Measurements from ENCODE around the gene PCSK5. TPM values are rescaled to one million over a fixed set of nuclear protein-coding genes. Genes with fewer than 3 reads are reported as not detected.

Gene PCSK5
- total and polyA plus RNA-seq, 2 of the 8 experiments (the other 6 are each of a cell fraction or from before 2014, with no cell fraction given): 5.5 to 10.7 TPM

GRCh38 chr9:76266649-76267283 lies 376.3 kb downstream of the PCSK5 start (continued):
- TF ChIP-seq SUZ12 (IDR thresholded peaks at IDR 0.05; ENCODE audit: low read length): no peak
- no peak for TF ChIP-seq SIN3A (conservative IDR thresholded peaks at IDR 0.05 in 1 of 2, IDR thresholded peaks at IDR 0.05 in 1 of 2; ENCODE audit: low read depth in 1 of 2, low read length in 2 of 2)
- TF ChIP-seq RXRA (IDR thresholded peaks at IDR 0.05; ENCODE audit: insufficient read depth, low read depth, low read length): no peak
- no peak for TF ChIP-seq TAF1 (IDR thresholded peaks at IDR 0.05; ENCODE audit: low read depth, low read length)
- no peak for TF ChIP-seq HDAC6 (IDR thresholded peaks at IDR 0.05; ENCODE audit: low read depth, low read length)
- TF ChIP-seq PHF8 (conservative IDR thresholded peaks at IDR 0.05; ENCODE audit: low read depth, low read length): no peak
- no peak for TF ChIP-seq RAD21 (IDR thresholded peaks at IDR 0.05 in 1 of 2, conservative IDR thresholded peaks at IDR 0.05 in 1 of 2; ENCODE audit: low read depth in 2 of 2, low read length in 2 of 2)
